Superior temporal gyrus (tissue), 1 donor: ENCODE data around the gene SCNN1B.
"Not testable (repeated sequence)": the region's sequence is repeated elsewhere in the genome, so short reads cannot be mapped to it uniquely, and the experiment has no call there.

Experiments
- DNase-seq: peaks from one replicate; pipeline ENCODE4 v3.0.0-alpha.2; 2016; ENCODE audit errors: extremely low spot score

The SCNN1B gene

GRCh38 chr16:23288726-23289512, 13.2 kb upstream of the SCNN1B start:
- no peak for DNase-seq

GRCh38 chr16:23290189-23291062, 11.7 kb upstream of the SCNN1B start:
- DNase-seq = no peak

- no peak for DNase-seq
These were observed 9.1 kb upstream of the SCNN1B start for GRCh38 chr16:23293016-23293415.

- no peak for DNase-seq
These were observed 7.8 kb upstream of the SCNN1B start for GRCh38 chr16:23294260-23294659.

- DNase-seq = no peak
These were observed 5.1 kb upstream of the SCNN1B start for GRCh38 chr16:23296994-23297393.

GRCh38 chr16:23298290-23298915, 3.7 kb upstream of the SCNN1B start:
- DNase-seq = no peak

- DNase-seq = not testable (repeated sequence)
These were observed 2.3 kb upstream of the SCNN1B start for GRCh38 chr16:23299815-23300214.

GRCh38 chr16:23301251-23302044, 654 bp upstream of the SCNN1B start:
- DNase-seq = no peak

GRCh38 chr16:23303685-23304084, 1.6 kb downstream of the SCNN1B start:
- no peak for DNase-seq

GRCh38 chr16:23304620-23305019, 2.5 kb downstream of the SCNN1B start:
- DNase-seq = no peak

- no peak for DNase-seq
These were observed 4.3 kb downstream of the SCNN1B start for GRCh38 chr16:23306199-23307100.

GRCh38 chr16:23310217-23310616, 8.1 kb downstream of the SCNN1B start:
- no peak for DNase-seq

- no peak for DNase-seq
These were observed 8.6 kb downstream of the SCNN1B start for GRCh38 chr16:23310744-23311143.

GRCh38 chr16:23316232-23316631, 14.1 kb downstream of the SCNN1B start:
- DNase-seq = no peak

- no peak for DNase-seq
These were observed 14.6 kb downstream of the SCNN1B start for GRCh38 chr16:23316634-23317265.

GRCh38 chr16:23317266-23317661, 15.2 kb downstream of the SCNN1B start:
- DNase-seq = no peak

- DNase-seq = no peak
These were observed 15.6 kb downstream of the SCNN1B start for GRCh38 chr16:23317751-23318150.

- DNase-seq = no peak
These were observed 16.5 kb downstream of the SCNN1B start for GRCh38 chr16:23318639-23319038.

GRCh38 chr16:23319861-23320615, 17.9 kb downstream of the SCNN1B start:
- DNase-seq = no peak
